ENCODE data around the gene ATP6V0C. TPM values are rescaled to one million over a fixed set of nuclear protein-coding genes. Genes with fewer than 3 reads are reported as not detected.
"Not testable (repeated sequence)": the region's sequence is repeated elsewhere in the genome, so short reads cannot be mapped to it uniquely, and the experiment has no call there.

The ATP6V0C gene
- total RNA-seq, 1 donor from 2014 or later: 150 TPM

GRCh38 chr16:2520097-2520783 is 6.5 kb downstream of the ATP6V0C start, which contains the start of gene AMDHD2:
Gene AMDHD2, plus strand, starts transcription at chr16:2520371. Its CDS starts 88 bp downstream, at chr16:2520459.
- DNase-seq (peak; percentile 96), ATAC-seq (peak; percentile 80)
- intact Hi-C loops (cut with micrococcal nuclease): no loop called here

GRCh38 chr16:2520784-2521531 is 7.2 kb downstream of the ATP6V0C start:
- DNase-seq (no peak), ATAC-seq (no peak)

GRCh38 chr16:2523801-2524231 is 10.1 kb downstream of the ATP6V0C start:
- DNase-seq (no peak), ATAC-seq (no peak)
- intact Hi-C loops (cut with micrococcal nuclease): no loop called here

More at GRCh38 chr16:2520784-2521531, 7.2 kb downstream of the ATP6V0C start:
- intact Hi-C loops (cut with micrococcal nuclease): no loop called here

GRCh38 chr16:2524339-2524938 is 10.7 kb downstream of the ATP6V0C start:
- intact Hi-C loops (cut with micrococcal nuclease): no loop called here
- DNase-seq (no peak), ATAC-seq (no peak)

GRCh38 chr16:2526135-2526534 is 12.4 kb downstream of the ATP6V0C start:
- DNase-seq: no peak
- no peak for ATAC-seq
- intact Hi-C loops (cut with micrococcal nuclease): no loop called here

GRCh38 chr16:2527071-2527783 is 13.5 kb downstream of the ATP6V0C start:
- no peak for DNase-seq

GRCh38 chr16:2527784-2528100 is 14.0 kb downstream of the ATP6V0C start:
- DNase-seq: no peak
- intact Hi-C loops (cut with micrococcal nuclease): no loop called here
- no peak for ATAC-seq

More at GRCh38 chr16:2527071-2527783, 13.5 kb downstream of the ATP6V0C start:
- intact Hi-C loops (cut with micrococcal nuclease): no loop called here
- no peak for ATAC-seq

- no peak for ATAC-seq
- intact Hi-C loops (cut with micrococcal nuclease): no loop called here
- DNase-seq: no peak
Measured at GRCh38 chr16:2528161-2529060, 14.7 kb downstream of the ATP6V0C start.

- ATAC-seq (no peak), DNase-seq (no peak)
- intact Hi-C loops (cut with micrococcal nuclease): no loop called here
Measured at GRCh38 chr16:2529061-2529931, 15.5 kb downstream of the ATP6V0C start.

- intact Hi-C loops (cut with micrococcal nuclease): no loop called here
- ATAC-seq (no peak), DNase-seq (no peak)
Measured at GRCh38 chr16:2529961-2530628, 16.3 kb downstream of the ATP6V0C start.

GRCh38 chr16:2530629-2531318 is 17.0 kb downstream of the ATP6V0C start:
- intact Hi-C loops (cut with micrococcal nuclease): no loop called here
- no peak for ATAC-seq
- DNase-seq: no peak

- DNase-seq (no peak), ATAC-seq (no peak)
- intact Hi-C loops (cut with micrococcal nuclease): no loop called here
Measured at GRCh38 chr16:2531371-2531695, 17.6 kb downstream of the ATP6V0C start, which contains the start of gene CEMP1. Gene CEMP1, minus strand, starts transcription at chr16:2531408. Its CDS starts 335 bp downstream, at chr16:2531073.

- intact Hi-C loops (cut with micrococcal nuclease): no loop called here
- DNase-seq (peak; percentile 99), ATAC-seq (peak; percentile 95)
Measured at GRCh38 chr16:2531696-2532493, 18.1 kb downstream of the ATP6V0C start.

- intact Hi-C loops (cut with micrococcal nuclease): no loop called here
- peak; percentile 71 for DNase-seq
- ATAC-seq: peak; percentile 28
Measured at GRCh38 chr16:2532494-2533141, 18.9 kb downstream of the ATP6V0C start.

- DNase-seq; ATAC-seq; intact Hi-C loops (cut with micrococcal nuclease): not testable (repeated sequence)
Measured at GRCh38 chr16:2533142-2533755, 19.5 kb downstream of the ATP6V0C start.

Measured in left ventricle myocardium superior (tissue), 1 donor.